ENCODE data around the gene SLC48A1.
A peak's percentile ranks its signal among the peaks of the same experiment; 100 is the strongest.

The SLC48A1 gene

DNA sequence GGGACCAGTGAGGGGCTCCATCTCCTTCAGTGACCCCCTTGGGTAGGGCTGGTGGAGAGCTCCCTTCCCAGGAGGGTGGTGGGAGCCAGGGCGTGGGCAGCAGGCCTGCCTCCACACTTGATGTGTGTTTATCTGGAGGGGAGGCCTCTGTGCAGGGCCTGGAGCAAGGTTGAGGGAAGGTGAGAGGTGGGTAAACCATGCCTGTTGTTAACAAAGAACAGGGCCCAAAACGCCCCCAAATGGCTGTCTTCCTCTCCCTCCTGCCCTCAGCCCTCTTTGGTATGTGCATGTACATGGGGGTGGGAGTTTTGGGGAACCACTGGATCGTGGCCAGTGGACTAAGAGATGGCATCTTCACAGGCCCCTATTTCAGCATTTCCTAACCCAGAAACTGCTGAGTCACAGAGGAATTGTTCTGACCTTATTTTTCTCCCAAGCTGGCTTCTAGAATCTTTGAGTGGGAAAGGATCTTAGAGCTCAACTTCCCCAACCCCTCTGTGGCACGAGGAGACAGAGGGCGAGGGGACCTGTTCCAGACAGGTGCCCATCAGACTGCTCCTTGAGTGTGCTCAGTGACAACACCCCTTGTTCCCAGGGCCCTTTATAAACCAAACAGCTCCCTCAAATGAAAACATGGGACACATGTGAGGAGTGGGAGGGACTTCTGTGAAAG, 3.6 kb downstream of the SLC48A1 start:
- FAIRE-seq (no peak), DNase-seq (ENCODE audit: low spot score) (no peak)

DNA sequence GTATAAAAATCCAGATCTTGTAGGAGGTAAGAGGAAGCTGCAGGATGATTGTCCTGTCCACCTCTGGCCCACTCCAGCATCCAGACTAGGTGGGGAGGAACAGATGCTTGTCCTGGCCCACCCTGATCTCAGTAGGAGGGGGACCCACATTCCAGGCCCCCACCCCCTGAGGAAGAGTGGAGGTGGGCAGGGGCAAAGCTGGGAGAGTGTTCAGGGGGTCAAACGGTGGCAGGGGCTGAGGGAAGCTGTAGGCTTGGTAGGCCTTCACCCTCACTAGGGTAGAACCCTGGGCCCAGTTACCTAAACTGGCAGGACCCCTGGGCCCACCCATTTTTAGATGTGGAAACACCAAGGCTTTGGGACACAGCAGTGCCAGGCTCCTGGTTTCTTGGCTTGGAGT, 4.1 kb downstream of the SLC48A1 start:
- DNase-seq (ENCODE audit: low spot score), result no peak
- FAIRE-seq, result no peak

DNA sequence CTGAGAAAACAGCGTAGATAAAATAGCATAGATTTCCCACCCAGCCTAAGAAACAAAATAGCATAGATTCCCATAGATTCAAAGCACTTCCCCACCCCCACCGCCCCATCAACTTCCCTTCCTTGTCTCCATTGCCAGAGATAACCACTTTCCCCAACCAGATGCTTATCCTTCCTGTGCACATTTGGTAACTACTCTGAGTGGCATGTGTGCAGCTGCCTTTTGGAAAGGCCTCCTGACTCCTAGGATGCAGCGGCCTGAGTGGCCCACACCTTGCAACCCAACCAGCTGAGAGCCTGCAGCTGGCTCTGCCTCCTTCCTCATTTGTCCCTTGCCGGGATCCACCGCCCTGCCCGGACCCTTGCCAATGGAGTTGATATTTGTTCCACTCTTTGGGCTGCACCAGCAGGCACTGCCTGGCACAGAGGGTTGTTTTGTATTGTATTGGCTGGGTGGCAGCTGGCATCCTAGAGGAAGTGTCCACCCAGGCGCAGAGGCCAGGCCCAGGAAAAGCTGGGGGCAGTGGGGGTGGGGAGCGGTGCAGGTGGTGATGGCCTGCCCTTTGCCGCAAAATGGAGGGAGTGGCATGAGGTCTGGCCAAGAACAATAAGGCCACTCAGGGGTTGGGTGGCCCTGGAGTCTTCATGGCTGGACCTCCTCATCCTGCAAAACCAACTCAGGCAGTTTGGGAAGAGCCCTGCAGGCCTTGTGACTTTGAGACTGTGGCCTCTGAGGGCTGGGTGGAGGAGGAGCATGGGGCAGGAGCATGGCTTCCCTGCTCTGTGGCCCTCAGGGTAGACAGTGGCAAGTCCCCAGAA, 4.9 kb downstream of the SLC48A1 start:
- FAIRE-seq (no peak), DNase-seq (ENCODE audit: low spot score) (no peak)

DNA sequence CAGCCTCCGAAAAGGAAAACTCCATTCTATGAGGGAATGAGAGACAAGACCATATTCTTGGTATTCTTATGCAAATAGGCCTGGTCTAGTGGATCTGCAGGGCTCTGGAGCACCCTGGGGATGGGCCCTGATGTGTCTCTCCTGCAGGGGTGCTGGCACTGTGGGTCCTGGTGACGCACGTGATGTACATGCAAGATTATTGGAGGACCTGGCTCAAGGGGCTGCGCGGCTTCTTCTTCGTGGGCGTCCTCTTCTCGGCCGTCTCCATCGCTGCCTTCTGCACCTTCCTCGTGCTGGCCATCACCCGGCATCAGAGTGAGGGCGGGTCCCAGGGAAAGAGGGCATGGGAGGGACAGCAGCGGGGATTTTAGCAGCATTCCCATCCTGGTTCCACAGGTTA, 5.8 kb downstream of the SLC48A1 start:
- no peak for FAIRE-seq
- no peak for DNase-seq (ENCODE audit: low spot score)

DNA sequence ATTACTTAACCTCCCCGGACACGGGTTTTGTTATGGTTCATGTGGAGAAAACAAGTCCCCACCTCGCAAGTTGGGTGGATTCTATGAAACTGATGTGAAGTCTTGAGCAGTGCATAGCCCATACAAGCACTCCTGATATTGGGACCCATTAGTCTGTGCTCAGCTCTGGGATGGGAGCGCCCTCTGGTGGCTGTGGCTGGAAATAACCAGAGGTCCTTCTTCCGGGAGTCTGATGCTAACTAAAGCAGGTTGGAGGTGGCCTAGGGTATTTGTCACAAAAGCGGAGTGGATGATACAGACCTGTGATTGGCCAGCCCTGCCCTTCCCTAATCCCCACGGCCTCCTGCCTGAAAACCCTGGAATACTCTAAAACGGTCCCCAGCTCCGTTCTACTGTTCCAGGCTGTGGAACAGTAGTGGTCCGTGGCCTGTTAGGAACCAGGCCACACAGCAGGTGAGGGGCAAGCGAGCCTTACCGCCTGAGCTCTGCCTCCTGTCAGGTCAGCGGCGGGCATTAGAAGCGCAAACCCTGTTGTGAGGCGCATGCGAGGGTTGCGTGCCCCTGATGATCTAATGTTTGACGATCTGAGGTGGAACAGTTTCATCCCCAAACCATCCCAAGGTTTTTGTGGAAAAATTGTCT, 6.4 kb downstream of the SLC48A1 start:
- FAIRE-seq (no peak), DNase-seq (ENCODE audit: low spot score) (peak; percentile 83)

DNA sequence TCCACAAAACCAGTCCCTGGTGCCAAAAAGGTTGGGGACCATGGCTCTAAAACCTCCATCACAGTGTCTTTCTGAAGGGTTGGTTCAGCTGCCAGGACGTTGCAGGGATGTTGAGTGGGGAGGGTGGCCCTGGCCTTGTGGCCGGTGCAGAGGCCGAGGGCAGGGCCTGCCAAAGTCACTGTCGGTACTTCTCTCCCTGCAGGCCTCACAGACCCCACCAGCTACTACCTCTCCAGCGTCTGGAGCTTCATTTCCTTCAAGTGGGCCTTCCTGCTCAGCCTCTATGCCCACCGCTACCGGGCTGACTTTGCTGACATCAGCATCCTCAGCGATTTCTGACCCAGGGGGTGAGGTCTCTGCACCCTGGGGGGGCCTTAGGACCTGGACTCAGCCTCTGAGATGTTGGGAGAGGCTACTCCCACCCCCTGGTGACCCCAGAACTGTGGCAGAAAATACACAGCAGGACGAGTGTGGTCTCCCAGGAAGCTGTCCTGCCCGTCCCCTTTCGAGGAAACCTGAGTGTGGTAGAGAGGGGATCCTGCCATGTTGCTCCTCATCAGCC, 7.0 kb downstream of the SLC48A1 start:
- DNase-seq (ENCODE audit: low spot score), result no peak
- no peak for FAIRE-seq

DNA sequence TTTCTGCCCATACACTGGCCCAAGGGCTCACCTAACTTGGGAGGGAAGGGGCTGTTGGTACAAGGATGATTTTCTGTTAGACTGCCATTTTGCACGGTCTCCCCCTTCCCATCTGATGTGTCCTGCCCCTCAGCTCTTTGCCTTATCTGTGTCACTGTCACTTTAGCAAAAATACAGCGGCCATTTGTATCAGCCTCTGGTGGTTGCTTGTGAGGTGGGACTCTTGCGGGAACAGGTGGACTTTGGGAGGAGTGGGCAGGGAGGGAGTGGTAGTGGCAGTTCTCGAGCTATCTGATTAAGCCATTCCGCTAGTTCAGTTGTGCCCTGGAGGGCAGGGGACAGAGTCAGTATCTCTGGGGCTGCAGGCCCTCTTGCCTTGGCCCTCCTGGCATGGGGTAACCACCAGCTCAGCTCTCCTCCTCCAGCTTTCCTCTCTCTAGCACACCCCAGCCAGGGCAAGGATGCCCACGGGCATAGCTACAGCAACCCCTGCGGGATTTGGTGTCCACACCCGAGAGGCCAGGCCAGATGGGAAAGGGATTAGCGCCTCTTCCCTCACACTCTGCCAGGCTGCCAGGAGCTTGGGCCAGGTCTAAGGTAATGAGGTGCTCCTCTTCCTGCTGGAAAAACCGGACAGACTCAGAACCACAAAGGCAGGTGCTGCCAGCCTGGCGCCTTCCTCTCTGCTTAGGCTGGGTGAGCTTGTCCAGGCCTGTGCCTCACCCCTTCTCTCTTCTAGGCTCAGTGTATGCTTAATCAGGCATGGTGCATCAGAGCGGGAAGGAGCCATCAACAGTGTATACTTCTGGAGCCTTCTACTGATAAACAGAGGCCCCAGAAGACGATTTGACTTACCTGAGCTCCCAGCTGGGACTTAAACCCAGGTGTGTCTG, 8.7 kb downstream of the SLC48A1 start:
- no peak for FAIRE-seq
- DNase-seq (ENCODE audit: low spot score), result no peak

DNA sequence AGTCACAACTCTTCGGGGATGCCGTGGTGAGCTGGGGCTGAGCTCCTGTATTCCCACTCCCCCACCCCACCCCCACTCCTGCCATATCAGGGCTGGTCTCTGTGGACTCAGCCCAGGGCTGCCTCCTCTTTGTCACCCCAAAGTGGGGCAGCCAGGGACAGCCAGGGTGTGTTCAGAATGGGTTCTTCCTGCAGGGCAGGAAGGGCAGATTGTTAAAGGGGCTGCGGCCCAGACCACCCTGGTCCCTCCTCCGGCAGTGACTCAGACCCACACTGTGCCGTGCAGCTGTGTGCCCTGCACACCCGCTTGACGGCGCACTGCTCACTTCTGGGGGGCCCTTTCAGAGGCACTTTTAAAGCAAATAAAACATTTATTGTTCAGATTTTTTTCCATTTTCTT, 9.3 kb downstream of the SLC48A1 start:
- DNase-seq (ENCODE audit: low spot score) (no peak), FAIRE-seq (no peak)

DNA sequence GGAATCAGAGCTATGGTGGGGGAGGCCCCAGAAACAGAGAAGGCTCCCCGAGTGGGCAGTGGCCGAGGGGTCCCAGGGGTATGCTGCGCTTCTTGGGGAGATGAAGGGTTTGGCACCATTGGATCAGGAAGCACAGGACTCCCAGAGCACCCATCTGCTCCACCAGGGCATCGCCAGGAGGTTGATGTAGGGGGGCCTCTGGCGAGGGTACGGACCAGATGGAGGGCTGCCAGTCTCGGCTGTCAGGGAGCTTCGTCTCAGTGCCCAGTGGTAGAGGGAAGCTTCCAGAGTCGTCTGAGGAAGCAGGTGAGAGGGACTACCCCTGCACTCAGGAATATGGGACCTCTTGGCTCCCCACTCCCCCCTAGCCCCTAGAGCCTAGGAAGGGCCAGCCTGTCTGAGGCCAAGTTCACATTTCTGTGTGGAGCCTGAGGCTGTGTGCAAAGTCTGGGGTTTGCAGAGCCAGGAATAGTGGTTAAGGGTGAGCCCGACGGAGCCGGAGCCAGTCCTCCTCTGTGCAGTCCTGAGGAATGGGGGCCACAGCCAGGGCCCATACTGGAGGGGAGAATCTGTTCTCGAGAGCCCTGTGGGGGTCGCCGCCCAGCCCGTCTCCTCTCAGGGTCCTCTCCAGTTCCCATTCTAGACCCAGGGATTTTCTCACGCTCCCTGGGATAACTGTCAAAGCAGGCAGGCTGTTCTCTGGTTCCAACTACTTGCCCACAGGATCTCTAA, 10.2 kb downstream of the SLC48A1 start:
- DNase-seq (ENCODE audit: low spot score) (no peak), FAIRE-seq (no peak)

DNA sequence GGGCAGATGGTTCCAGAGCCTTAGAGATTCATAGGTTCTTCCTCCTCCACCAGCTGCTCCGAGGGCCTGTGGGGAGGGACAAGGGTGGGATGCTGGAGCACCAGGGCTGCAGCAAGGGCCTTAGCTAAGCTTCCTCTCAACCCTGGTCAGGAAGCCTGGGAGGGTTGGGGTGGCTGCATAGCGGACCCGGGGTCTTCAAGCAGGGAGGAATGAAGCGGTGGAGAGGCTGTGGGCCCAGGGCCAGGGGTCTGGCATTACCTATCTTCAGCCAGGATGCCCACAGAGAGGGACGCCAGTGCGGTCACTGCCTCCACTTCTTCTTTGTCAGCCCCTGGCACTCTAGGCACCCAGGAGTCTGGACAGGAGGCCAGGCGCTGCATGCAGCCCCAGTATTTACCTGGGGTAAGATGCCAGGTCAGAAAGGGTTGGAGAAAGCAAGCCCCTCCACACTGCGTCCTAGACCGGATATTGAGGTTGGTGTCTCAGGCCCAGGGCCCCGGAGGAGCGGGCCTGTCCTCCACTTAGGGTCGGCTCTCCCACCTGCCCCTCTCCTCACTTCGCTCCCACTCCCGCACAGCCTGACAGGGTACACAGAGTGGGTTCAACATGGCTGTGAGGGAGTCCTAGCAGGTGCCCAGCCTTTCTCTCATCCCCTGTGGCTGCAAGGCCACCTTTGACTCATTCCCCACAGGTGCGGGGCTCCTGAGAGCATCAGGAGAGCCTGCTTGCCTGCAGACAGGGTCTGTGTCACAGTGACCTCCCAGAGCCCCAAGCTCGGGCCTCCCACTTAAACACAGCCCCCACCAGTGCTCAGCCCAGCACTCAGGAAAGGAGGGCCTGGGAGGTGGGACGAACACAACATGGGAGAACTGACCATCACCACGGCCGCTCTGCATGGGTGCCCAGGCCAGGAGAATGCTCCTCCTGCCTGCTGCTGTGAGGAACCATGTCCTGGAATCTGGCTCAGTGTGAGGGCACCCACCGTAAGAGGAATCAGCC, 11.1 kb downstream of the SLC48A1 start:
- FAIRE-seq (no peak), DNase-seq (ENCODE audit: low spot score) (no peak)

DNA sequence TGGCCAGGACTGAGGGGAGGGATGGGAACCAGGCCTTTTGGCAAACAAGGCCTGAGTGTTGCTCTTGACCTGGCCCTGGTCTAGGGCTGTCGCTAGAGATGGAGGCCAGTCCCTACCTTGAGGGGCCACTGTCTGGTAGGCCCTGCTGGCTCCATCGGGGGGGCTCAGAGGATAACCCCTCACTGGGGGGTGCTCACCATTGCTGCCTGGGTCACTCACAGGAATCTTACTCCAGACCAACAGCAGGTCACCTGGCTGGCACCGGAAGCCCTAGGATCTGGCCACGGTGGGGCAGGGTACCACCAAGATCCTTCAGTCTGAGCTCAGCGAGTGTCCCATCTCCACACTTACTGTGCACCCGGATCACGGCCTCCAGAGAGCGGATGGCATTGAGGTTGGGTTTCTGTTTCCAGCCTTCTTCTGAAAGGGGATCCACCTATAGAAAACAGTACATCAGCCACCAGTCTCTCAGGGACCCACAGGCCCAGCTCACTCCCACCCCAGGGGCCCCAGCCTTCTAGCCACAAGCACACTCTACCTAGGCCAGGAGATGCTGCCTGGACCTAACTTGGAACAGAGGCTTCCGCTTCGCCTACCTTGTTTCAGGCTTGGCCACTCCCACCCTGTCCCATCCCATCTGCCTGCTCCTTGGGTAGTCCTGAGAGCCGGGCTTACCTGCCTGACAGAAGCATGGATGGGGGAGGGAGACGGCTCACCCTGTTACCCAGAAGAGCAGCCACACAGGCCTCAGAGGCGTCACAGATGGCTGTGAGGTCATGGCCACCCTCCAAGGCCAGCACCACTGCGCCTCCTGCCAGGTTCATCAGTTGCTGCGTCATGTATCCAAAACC, 12.2 kb downstream of the SLC48A1 start:
- no peak for FAIRE-seq
- no peak for DNase-seq (ENCODE audit: low spot score)

DNA sequence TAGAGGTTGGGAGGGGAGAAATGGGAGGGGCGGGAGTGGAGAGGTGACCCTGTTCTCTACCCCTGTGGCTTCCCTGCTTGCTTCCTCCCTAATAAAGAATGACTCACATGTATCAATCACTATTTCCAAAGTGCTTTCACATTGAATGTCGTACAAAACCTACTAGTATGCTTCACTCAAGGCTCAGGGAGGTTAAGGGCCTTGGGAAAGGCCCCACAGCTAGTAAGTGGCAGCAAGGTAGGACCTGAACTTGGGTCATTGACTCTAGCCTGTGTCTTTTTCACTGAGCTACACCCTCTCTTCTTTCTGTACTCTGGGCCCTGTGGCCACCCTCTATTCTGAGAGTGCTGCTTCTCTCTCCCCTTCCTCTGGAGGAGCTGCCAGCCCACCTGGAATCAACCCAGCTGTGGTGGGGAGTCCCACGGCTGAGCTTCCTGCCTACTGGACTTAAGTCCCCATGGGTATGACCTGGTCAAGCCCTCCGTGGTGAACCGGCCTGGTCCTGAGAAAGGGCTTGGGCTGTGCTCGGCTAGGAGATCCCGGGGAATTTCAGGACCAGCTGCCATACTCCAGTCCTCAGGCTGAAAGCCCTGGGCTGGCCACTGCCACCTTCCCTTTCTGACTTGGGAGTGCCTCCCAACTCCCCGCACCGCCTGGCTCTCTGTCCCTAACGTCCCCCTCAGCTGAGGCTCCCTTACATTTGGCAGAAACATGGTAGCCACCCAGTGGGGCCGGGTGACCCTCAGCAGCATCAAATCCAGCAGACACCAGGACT, 13.0 kb downstream of the SLC48A1 start:
- FAIRE-seq (no peak), DNase-seq (ENCODE audit: low spot score) (no peak)

DNA sequence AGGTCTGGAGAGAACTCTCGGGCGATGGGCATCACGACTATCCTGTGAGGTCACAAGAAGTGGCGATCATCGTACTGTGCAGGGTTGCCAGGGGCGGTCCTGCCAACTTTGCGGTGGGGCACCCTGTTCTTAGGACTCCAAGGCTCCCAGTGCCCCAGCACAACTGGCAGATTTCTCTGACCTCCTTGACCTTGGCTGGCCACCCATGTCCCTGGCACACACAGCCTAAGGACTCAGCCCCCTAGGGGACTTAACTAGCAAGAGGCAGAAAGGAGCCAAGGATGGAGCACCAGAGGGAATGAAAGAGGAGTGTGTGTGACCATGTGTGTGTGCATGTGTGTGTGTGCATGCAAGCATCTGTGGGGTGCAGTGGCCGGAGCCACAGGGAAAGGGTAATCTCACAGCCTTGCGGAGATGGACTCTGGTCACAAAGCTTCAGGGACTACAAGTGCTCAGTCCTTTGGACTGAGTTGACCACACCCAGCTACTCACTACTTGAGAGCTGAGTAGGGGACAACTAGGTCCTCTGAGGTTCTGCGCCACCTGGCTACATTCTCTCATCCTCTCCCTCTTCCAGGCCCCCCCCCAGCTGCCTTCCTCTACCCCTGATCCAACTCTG, 13.7 kb downstream of the SLC48A1 start:
- no peak for DNase-seq (ENCODE audit: low spot score)
- FAIRE-seq, result no peak

DNA sequence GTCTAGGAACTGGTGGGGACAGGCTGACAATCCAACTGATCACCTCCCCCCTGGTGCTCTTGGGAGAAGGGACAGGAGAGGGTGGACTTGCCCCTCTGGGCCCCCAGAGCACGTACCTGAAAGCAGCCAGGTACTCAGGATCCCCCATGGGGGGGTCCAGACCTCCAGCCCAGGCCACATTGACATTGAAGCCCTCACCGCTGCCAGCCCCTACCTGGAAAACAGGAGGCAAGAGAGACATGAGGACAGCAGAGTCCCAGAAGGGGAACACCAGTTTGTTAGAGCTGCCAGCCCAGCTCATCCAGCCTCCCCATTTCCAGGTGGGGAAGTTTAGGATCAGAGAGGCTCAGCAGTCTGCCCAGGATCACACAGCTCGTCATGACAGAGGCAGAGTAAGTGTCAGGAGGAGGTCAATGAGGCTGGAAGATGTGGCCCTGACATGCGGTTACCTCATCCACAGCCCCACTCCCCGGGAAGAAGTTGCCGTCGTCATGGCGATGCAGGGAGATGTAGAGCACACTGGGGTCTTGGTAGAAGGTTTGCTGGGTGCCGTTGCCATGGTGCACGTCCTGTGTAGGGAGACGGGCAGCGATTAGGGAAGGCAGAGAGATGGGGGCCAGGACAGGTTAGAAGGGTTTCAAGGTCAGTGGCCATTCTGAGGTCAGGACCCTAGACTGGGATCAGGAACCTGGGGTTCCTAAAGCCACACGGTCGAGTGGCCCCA, 14.7 kb downstream of the SLC48A1 start:
- DNase-seq (ENCODE audit: low spot score) (no peak), FAIRE-seq (no peak)

DNA sequence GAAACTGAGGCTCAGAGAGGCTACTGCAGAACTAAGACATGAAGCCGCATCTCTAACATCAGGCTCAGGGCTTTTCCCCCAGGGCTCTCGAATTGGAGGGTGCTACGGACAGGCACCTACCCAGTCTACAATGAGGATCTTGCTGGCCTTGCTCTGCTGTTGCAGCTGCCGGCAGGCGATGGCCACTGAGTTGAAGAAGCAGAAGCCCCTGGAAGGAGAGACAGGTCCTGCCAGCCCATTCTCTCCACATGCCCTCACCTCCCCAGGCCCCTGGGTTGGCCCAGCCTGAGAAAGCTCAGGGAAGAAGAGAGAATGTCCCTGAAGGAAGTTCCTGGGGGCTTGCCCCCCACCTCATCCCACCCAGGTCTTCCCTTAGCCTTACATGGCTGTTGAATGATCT, 16.1 kb downstream of the SLC48A1 start:
- FAIRE-seq (no peak), DNase-seq (ENCODE audit: low spot score) (no peak)

DNA sequence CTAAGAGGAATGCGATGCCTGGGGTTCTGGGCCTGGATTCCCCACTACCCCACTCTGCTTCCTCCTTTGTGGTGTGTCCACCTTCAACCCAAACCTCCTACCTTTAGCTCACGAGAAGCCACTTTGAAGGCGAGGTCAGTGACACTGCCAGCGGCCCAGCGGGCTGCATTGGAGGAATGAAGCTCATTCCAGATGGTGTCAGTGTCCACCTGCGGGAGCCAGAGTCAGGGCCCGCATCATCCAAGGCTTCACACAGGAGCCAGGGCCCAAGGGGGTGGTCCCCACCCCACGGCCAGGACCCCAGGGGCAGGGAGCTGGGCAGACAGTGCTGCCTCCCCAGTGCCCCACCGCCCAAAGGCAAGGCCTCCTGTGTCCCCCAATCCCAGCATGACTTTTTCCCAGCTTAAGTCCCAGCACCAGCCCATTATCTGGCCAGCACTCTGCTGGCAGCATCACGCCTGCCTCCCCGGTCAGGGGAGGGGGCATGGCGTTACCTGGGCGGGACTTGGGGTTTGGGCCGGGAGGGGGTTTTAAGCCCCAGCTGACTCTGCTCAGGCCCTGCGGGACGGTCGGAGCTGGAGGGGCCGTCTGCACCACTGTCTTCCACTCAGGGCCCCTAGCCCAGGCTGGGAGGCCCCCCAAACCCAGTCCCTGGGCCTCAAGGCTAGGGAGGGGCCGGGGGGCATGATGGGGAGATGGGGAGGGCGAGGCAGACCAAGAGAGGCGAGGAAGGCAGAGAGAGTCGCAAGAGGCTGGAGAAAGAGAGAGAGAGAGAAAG, 16.9 kb downstream of the SLC48A1 start:
- FAIRE-seq (no peak), DNase-seq (ENCODE audit: low spot score) (no peak)
